ENCODE results near the gene TMEM54.

TMEM54 gene, protein sequence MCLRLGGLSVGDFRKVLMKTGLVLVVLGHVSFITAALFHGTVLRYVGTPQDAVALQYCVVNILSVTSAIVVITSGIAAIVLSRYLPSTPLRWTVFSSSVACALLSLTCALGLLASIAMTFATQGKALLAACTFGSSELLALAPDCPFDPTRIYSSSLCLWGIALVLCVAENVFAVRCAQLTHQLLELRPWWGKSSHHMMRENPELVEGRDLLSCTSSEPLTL

DNA sequence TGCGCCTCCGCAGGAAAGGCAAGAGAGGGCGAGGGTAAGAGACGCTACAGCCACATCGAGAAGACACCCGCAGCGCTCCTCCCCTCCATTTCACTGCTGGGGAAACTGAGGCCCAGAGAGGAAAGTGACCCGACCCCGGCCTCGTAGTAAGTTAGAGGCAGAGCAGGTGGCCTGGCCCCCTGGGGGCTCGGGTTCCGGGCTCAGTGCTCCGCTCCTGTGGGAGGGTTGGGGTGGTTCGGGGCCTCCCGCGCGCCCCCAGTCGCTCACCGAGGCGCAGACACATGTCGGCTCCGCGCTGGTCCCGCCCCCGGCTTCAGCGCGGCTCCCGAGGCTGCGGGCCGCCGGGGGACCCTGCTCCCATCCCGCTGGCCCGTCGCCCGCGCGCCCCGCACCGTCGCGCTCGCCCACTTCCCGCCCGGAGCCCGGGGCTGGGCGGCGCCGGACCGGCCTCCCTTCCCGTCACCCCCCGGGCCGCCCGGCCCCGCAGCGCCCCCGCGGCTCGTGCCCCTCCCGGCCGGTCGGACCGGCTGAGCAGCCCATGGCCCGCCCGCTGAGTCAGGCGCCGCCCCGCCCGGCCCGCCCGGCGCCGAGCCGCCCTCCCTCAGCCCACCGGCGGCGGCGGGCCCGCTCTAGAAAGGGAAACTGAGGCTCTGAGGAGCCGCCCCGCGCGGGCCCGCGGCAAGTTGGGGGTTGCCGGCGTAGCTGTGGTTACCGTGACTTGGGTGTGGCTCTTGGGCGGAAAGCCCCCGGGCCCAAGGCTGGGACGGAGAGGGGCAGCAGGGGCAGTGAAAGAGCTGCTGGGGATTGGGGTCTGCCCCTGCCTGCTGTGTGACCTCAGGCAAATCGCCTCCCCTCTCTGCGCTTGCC is at the start of gene TMEM54:
Gene TMEM54, minus strand, starts transcription at position 434 of the 867 bp plus-strand sequence. Its CDS starts 151 bp downstream, at position 283.
- no peak for DNase-seq (ENCODE audit: low spot score)

- no peak for DNase-seq (ENCODE audit: low spot score)
These were observed 48.3 kb upstream of the TMEM54 start for GRCh38 chr1:32949519-32949918.

DNA sequence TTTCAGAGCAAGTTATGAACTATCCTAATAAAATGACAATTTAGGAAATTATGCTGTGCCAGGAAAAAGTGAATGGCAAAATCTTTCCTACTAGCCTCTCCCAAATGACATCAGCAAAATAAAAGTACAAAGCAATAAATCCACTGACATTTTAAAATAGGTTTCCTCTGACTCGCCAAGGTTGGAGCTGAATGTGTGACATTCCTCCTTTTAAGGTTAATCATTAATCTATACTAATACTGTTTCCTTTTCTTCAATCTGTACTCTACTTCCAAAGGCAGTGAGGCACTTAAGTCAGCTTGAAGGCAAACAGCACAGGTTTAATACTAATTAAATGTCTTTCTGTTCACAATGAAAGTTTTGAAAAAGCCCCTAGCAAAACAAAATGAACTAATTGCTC is 47.7 kb upstream of the TMEM54 start:
- DNase-seq (ENCODE audit: low spot score): no peak

- no peak for DNase-seq (ENCODE audit: low spot score)
These were observed 47.2 kb upstream of the TMEM54 start for GRCh38 chr1:32948390-32948722.

DNA sequence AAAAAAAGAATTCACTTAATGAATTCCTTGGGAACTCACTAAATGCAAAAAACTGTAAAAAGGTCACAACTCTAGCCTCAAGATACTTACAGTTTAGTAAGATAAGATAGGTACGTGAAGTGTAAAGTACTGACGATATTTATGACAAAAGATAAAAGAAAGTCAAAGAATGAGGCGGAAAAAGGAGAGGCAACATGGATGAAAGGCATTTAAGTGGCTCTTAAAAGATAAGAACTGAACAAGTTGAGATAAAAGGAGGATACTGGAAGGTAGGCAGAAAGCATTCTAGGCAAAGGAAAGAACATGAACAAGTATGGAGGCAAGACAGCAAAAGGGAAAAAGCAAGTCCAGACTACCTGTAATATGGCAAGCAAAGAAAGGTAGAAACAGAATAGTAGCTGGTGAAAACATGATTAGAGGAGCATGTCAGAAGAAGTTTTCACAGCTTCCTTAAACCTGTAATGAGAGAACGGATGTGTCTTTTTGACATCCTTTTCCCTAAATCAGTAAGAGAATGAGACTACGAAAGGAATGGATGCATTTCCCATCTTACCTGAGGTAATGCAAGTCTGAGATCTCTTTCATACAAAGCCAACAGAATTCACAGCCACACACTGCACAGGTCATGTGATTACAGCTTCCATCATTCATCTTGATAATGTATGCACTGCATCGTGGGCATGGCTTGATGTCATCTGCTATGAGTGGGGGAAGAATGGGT is 46.6 kb upstream of the TMEM54 start:
- DNase-seq (ENCODE audit: low spot score): no peak

DNA sequence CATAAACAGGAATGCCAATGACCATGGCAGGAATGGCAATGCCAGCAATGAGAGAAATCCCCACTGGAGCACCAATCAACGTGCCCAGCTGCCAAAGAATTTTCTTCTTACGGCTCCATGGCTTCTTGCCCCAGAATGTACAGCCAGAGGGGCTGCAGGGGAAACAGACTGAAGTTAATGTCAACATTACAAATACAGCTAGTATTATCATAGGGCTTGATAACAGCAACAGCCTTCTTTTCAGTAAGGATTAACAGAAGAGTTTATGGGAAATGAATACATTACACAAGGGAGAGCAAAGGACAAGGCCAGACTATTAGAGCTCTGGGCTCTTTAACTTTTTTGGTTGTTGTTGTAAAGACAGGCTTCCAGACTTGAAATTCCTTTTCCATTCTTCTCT is 45.2 kb upstream of the TMEM54 start:
- no peak for DNase-seq (ENCODE audit: low spot score)

DNA sequence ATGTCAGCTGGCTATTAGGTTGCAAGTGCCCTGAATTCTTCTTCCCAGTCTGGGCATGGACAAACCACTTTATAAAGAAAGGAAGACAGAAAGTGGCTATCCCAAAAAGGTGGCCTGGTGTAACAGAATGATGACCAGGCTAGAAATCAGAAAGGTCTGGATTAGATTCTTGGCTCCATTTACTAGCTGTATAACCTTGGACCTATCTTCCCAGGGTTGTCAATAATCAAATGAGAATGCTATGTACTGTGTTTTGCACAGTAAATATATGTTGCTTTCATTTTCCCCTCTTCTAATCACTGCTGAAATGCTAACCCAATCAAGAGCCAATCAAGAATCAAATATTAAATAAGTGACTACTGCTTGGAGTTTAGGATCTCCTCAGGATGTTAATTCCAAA is 43.0 kb upstream of the TMEM54 start:
- no peak for DNase-seq (ENCODE audit: low spot score)

GRCh38 chr1:32939655-32940371 is 38.6 kb upstream of the TMEM54 start:
- DNase-seq (ENCODE audit: low spot score): peak; percentile 19

GRCh38 chr1:32937061-32937460 is 35.9 kb upstream of the TMEM54 start:
- DNase-seq (ENCODE audit: low spot score): no peak

GRCh38 chr1:32934535-32934934 is 33.3 kb upstream of the TMEM54 start:
- no peak for DNase-seq (ENCODE audit: low spot score)

DNA sequence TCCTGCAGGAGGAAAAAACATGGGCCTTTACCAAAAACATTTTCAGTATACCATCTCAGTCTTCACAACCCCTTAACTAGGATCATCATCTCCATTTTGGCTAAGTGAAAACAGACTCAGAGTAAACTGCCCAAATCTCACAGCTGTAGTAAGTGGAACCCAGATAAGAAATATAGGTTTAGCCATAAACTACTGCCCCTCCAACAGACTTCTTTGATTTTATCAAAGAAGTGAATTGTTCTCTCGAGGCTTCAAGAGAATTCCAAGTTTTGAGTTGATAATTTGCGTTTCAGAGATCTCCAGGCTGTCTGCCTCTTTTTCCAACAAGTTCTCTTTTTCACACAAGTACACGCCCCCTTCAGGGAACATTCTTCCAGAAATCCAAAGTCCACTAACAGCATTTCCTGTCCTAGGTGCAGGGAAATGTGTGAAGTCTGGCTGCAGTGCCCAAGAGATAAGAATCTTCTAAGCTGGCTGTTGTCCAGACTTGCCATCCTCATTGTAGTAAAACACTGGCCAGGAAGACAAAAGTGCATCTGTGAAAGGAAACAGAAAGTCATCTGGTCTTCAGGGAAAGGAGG is 32.6 kb upstream of the TMEM54 start:
- DNase-seq (ENCODE audit: low spot score): no peak

DNA sequence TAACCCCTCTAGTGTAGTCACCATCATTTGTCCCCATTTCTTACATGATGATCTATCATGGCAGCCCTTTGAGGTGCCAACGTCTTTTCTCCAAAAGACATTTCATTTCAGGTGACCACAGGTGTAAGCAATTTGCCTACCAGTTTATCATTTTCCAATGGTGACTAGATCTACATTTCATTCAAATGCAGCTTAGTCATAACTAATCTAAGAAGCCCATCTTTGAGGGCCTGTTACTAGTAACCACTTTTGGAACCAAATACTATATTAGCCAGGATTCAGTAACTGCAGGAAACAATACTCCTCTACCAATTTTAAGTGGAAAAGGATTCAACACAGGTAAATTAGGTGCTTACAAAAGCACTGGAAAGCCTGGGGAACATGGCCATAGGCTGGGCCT is 30.6 kb upstream of the TMEM54 start:
- DNase-seq (ENCODE audit: low spot score): no peak

- DNase-seq (ENCODE audit: low spot score): no peak
These were observed 28.2 kb upstream of the TMEM54 start for GRCh38 chr1:32929366-32929765.

DNA sequence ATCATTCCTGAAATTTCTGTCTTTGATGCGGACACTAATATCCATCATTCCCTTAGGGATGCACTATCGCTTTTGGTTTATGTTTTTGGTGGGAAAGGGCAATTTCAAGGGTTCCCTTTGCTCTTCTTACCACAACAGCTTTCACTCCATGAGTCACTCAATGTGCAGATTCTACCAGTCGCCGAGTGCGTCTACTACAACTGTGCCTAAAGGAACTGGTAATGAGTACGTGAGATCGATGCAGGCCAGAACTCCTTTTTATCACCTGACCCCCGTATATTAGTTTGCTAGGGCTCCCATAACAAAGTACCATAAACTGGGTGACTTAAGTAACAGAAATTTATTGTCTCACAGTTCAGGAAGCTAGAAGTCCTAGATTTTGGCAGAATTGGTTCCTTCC is 27.5 kb upstream of the TMEM54 start:
- no peak for DNase-seq (ENCODE audit: low spot score)

DNA sequence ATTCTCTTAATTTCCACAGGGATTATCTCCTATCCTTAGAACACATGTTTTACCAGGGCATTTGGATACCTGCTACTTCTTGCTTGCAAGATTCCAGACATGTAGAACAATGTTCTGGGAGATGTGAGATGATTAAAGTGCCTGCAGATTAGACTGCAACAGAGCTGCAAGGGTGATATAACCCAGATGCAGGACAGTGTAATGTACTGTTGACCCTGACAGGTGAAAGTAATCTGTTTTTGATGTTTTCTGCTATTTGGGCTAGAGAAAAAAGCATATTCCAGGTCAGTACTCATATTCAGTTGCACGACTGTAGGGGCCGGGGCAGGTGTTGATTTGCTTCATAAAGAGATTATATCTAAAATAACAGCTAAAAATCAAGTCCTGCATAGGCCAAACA is 27.1 kb upstream of the TMEM54 start:
- DNase-seq (ENCODE audit: low spot score): no peak

DNA sequence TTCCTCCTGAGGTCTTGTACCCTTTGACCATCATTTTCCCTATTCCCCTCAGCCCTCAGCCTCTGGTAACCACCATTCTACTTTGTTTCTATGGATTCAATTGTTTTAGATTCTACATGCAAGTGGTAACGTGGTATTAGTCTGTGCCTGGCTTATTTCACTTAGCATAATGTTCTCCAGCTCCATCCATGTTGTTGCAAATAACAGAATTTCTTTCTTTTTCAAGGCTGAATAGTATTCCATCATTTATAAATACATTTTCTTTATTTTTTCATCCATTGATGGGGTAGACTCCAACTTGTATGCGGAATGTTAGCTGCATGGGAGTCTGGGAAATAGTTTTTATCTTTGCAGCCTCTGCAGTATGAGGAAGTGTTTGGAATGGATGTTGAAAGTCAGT is 26.3 kb upstream of the TMEM54 start:
- no peak for DNase-seq (ENCODE audit: low spot score)

- no peak for DNase-seq (ENCODE audit: low spot score)
These were observed 25.4 kb upstream of the TMEM54 start for GRCh38 chr1:32926562-32926961.

DNA sequence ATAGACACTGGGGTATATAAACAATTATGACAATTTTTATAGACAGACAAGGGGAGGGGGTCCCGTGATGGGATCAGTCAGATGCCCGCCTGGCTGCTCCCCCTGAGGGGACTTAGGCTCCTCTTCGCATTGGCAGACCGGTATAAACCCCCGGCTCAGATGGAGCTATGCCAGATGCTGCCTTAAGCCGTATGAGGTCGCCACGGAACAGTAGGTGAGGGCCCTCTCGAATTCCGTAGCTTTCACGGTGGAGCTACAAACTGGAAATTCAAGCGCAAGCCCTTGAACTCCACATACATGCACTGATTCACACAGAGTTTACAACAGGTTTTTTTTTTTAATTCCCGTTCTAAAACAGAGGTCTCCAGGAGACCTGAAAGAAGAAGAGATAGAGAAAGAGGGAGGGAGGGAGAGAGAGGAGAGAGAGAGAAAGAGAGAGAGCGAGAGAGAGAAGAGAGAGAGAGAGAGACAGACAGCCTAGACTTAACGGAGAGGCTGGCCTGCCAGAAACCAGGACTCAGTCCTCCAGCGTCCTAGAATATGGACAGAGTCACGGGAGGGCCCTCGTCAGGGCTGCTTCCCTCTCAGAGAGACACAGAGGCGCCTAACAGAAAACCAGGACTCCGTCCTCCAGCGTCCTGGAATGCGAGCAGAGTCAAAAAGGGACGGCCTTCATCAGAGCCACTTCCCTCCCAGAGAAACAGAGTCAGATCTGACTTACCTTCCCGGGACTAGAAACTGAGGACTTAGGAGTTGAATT is 24.4 kb upstream of the TMEM54 start:
- DNase-seq (ENCODE audit: low spot score): peak; percentile 16

DNA sequence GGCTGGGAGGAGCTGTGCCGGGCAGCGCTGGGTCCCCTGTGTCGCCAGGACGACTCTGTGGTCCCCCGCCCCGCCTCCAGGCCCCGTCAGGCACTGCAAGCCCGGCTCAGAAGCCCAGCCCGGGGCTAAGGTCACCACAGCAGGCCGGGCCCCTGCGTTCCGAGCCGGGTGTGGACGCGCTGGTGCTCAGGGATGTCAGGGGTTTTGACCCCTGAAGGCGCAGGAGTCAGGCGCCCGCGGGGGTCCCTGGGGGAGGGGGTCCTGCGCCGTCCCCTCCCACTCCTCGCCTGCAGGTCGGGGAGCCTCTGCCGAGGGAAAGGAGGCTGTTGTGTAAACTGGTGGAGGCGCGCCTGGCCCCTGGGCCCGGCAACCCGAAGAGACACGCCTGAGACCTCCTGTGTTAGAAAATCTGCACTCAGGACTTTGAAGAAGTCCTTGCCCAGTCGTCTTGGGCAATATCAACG is 23.7 kb upstream of the TMEM54 start:
- no peak for DNase-seq (ENCODE audit: low spot score)

GRCh38 chr1:32920833-32921232 is 19.6 kb upstream of the TMEM54 start:
- no peak for DNase-seq (ENCODE audit: low spot score)

All from CD4-positive, alpha-beta T cell treated with Interleukin-2 at 100 ng/mL for 4 hours (primary cell).